ENCODE results near the gene TFF1.

TFF1 gene

DNA sequence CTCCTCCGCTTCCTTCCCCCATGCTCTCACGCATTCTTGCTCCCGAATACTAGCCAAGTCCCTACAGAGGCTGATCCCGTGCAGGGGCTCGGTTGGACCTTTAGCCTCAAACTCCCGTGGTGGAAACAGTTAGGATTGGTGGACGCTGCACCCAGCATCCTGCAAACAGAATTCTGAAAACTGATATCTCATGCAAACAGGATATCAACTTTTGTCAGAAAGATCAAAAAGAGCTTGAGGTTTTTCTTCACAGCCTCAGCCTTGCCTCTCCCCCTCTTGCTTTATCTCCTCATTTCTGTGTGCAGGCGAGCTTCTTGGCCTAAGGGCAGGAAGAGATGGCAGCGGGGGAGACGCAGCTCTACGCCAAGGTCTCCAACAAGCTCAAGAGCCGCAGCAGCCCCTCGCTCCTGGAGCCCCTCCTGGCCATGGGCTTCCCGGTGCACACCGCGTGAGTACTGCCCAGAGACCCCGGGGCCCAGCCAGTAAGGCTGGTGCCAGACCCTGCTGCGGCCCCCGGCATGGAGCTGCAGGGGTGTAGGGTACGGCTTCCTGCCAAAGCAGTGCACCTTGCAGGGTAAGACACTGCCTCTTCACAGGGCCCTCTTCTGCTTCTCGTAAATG is 37.4 kb upstream of the TFF1 start, which contains the start of gene UBASH3A:
Gene UBASH3A (plus strand): TSS at position 292 of the 621 bp plus-strand sequence. CDS start 44 bp downstream, at position 336.
- DNase-seq, result no peak
- H3K36me3 ChIP-seq, result no peaks in the 10 kb centered on the region
- H3K27ac ChIP-seq, result no peak within 1 kb of the TSS
- no peak within 1 kb of the TSS for H3K4me3 ChIP-seq (ENCODE audit: low read depth, low read length)
- TF ChIP-seq, protein P1, sequence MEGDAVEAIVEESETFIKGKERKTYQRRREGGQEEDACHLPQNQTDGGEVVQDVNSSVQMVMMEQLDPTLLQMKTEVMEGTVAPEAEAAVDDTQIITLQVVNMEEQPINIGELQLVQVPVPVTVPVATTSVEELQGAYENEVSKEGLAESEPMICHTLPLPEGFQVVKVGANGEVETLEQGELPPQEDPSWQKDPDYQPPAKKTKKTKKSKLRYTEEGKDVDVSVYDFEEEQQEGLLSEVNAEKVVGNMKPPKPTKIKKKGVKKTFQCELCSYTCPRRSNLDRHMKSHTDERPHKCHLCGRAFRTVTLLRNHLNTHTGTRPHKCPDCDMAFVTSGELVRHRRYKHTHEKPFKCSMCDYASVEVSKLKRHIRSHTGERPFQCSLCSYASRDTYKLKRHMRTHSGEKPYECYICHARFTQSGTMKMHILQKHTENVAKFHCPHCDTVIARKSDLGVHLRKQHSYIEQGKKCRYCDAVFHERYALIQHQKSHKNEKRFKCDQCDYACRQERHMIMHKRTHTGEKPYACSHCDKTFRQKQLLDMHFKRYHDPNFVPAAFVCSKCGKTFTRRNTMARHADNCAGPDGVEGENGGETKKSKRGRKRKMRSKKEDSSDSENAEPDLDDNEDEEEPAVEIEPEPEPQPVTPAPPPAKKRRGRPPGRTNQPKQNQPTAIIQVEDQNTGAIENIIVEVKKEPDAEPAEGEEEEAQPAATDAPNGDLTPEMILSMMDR (IDR thresholded peaks at IDR 0.05; ENCODE audit: low read depth, low read length), result no peak
- peaks cover 8% of the 10 kb centered on the region for H3K9me3 ChIP-seq (ENCODE audit: severe bottlenecking)
- H3K27me3 ChIP-seq (ENCODE audit: insufficient read depth, low read depth, severe bottlenecking), result no peaks in the 10 kb centered on the region

DNA sequence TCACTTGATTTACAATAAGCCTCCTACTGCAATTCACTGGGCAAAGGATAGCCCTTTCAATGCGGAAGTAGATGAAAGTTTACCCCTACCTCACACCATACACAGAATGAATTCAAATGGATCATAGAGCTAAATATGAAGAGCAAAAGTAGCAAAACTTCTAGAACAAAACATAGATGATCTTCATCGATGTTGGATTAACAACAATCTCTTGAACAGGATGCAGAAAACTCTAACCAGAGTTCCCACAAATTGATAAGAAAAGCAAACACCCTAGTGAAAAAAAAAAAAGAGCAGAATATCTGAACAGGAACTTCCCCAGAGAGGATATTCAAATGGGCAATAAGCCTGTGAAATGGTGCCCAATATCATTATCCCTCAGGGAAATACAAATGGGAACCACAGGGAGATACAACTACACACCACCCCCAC is 35.5 kb upstream of the TFF1 start:
- TF ChIP-seq, protein P1 (IDR thresholded peaks at IDR 0.05; ENCODE audit: low read depth, low read length), result no peak
- H3K36me3 ChIP-seq, result no peaks in the 10 kb centered on the region

DNA sequence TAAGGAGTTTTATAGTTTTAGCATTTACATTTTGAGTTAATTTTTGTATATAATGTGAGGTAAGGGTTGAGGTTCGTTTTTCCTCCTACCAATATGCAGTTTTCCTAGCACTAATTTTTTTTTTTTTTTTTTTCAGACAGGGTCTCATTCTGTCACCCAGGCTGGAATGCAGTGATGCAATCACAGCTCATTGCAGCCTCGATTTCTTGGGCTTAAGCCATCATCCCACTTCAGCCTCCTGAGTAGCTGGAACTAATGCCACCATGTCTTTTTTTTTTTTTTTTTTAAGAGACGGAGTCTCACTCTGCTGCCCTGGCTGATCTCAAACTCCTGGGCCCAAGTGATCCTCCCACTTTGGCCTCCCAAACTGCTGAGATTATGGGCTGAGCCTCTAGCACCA is 34.8 kb upstream of the TFF1 start:
- TF ChIP-seq, protein P1 (IDR thresholded peaks at IDR 0.05; ENCODE audit: low read depth, low read length), result no peak
- H3K9me3 ChIP-seq (ENCODE audit: severe bottlenecking), result peaks cover 8% of the 10 kb centered on the region
- no peaks in the 10 kb centered on the region for H3K27me3 ChIP-seq (ENCODE audit: insufficient read depth, low read depth, severe bottlenecking)
- H3K27ac ChIP-seq, result no peak overlapping the region
- DNase-seq, result no peak
- H3K4me3 ChIP-seq (ENCODE audit: low read depth, low read length), result no peak overlapping the region
- H3K36me3 ChIP-seq, result no peaks in the 10 kb centered on the region

More for the DNA sequence above, 35.5 kb upstream of the TFF1 start:
- H3K27ac ChIP-seq, result no peak overlapping the region
- peaks cover 8% of the 10 kb centered on the region for H3K9me3 ChIP-seq (ENCODE audit: severe bottlenecking)
- DNase-seq, result no peak
- no peak overlapping the region for H3K4me3 ChIP-seq (ENCODE audit: low read depth, low read length)
- no peaks in the 10 kb centered on the region for H3K27me3 ChIP-seq (ENCODE audit: insufficient read depth, low read depth, severe bottlenecking)

DNA sequence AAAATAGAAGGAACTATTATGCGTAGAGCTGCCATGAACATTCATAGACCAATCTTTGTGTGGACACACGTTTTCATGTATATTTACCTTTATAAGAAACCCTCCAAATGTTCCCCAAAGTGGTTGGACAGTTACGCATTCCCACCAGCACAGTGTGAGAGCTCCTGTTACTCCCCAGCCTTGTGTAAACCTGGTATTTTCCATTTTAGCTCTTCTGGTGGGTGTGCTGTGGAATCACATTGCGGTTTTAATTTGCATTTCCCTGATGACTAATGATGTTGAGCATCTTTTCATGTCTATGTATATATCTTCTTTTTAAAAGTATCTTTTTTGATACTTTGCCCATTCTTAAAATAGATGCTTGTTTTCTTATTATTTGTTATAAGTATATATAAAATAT is 34.2 kb upstream of the TFF1 start:
- Histone ChIP-seq H3K27ac (no peak overlapping the region), H3K9me3 (ENCODE audit: severe bottlenecking) (peaks cover 8% of the 10 kb centered on the region), H3K27me3 (ENCODE audit: insufficient read depth, low read depth, severe bottlenecking) (no peaks in the 10 kb centered on the region), H3K36me3 (no peaks in the 10 kb centered on the region), H3K4me3 (ENCODE audit: low read depth, low read length) (no peak overlapping the region)
- DNase-seq, result no peak
- TF ChIP-seq, protein P1 (IDR thresholded peaks at IDR 0.05; ENCODE audit: low read depth, low read length), result no peak

DNA sequence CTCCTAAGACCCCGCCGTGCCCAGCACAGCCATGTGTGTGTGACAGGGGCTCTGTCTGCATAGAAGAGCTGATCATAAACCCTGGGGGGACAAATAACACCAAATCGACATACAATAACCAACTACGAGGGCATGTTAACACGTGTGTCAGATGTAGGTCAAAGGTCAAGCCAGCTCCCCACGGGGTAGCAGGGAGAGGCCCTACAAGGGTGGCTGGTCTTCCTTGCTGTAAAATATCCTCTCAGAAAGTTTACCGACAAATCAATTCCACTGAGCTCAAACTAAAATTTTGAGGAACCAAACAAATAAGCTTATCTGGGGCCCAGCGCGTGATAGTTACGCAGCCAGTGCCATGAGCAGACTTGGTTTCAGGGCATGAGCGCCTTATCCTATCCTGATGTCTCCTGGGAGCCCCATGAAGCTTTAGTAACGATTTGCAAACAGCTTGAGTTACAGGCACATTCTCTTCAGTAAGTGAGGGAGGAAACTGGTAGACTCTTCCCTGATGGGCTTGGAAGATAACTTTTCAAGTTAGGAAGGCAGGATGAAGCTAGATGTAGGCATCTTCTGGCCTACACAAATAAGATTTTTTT is 32.2 kb upstream of the TFF1 start:
- no peaks in the 10 kb centered on the region for H3K27me3 ChIP-seq (ENCODE audit: insufficient read depth, low read depth, severe bottlenecking)
- TF ChIP-seq, protein P1 (IDR thresholded peaks at IDR 0.05; ENCODE audit: low read depth, low read length), result no peak

More for the DNA sequence above, 32.2 kb upstream of the TFF1 start:
- Histone ChIP-seq H3K36me3 (no peaks in the 10 kb centered on the region), H3K27ac (no peak overlapping the region), H3K4me3 (ENCODE audit: low read depth, low read length) (no peak overlapping the region), H3K9me3 (ENCODE audit: severe bottlenecking) (peaks cover 8% of the 10 kb centered on the region)
- DNase-seq, result no peak

Data from WERI-Rb-1 (cell line).